DMS153 (cell line): ENCODE measurements around the gene CD58.

Experiments
- DNase-seq: peaks from one replicate; lab custom pipeline; 2025; lab: John Stamatoyannopoulos, UW

CD58 gene

GRCh38 chr1:116472431-116472961 is 98.3 kb downstream of the CD58 start:
- peak; percentile 45 for DNase-seq

GRCh38 chr1:116471241-116471640 is 99.6 kb downstream of the CD58 start:
- no peak for DNase-seq

- no peak for DNase-seq
These were observed 100.2 kb downstream of the CD58 start for GRCh38 chr1:116470671-116471070.

GRCh38 chr1:116466810-116467557 is 103.8 kb downstream of the CD58 start:
- no peak for DNase-seq

GRCh38 chr1:116465845-116466685 is 104.8 kb downstream of the CD58 start:
- DNase-seq = peak; percentile 22

- DNase-seq = no peak
These were observed 105.4 kb downstream of the CD58 start for GRCh38 chr1:116465477-116465844.
